LNCAP (cell line): Measurements from ENCODE around the gene IRF1.

Source experiments
- CTCF ChIP-seq: fragments of 450-650 bp; IDR thresholded peaks from 2 replicates; pipeline ENCODE4 v1.5.1; 2017; ENCODE audit warnings: mild to moderate bottlenecking

The IRF1 gene

GRCh38 chr5:132526290-132526973 is 35.9 kb upstream of the IRF1 start:
- TF ChIP-seq CTCF: peak; percentile 94

GRCh38 chr5:132525299-132525724 is 34.7 kb upstream of the IRF1 start:
- TF ChIP-seq CTCF: no peak

GRCh38 chr5:132510076-132510475 is 19.5 kb upstream of the IRF1 start:
- no peak for TF ChIP-seq CTCF

- peak; percentile 59 for TF ChIP-seq CTCF
These were observed 15.6 kb upstream of the IRF1 start for GRCh38 chr5:132506094-132506692.

DNA sequence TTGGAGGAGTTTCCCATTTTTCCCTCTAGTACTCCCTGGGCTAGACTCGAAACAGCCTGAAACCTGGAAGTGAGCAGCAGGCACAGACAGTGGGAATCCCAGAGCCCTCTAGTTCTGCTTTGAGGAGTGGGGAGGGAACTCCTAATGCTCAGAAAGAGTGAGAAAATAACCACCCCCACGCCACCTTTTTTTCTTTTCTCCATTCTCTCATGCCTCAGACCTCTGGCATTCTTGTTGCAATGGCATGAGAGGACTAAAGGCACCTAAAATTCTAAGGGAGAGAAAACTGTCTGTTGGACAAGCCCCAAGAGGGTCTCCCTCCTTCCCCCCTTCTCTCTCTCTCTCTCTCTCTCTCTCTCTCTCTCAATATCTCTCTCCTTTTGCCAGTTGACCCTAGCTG is 15.1 kb upstream of the IRF1 start:
- TF ChIP-seq CTCF: no peak

- TF ChIP-seq CTCF: no peak
These were observed 14.2 kb upstream of the IRF1 start for GRCh38 chr5:132504746-132505145.

DNA sequence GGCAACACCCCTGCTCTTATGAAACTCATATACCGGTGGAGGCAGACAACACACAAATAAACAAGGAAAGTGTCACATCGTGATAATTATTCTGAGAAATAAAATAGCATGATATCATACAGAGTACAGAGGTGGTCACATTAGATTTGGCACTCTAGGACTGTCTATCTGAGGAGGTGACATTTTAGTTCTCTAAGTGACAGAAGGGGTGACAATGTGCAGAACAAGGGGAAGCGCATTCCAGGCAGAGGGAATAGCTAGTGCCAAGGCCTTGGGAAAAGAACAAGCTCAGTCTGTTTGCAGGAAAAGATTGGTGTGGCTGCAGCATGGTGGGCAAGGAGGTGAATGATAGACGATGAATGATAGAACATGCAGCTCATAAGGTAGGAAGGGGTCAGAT is 12.7 kb upstream of the IRF1 start:
- TF ChIP-seq CTCF: no peak
